ENCODE measurements around the gene DGKI. TPM values are rescaled to one million over a fixed set of nuclear protein-coding genes. Genes with fewer than 3 reads are reported as not detected.
A peak's percentile ranks its signal among the peaks of the same experiment; 100 is the strongest.

DGKI gene
- total RNA-seq, 1 donor from 2014 or later = 3.1 TPM

DNA sequence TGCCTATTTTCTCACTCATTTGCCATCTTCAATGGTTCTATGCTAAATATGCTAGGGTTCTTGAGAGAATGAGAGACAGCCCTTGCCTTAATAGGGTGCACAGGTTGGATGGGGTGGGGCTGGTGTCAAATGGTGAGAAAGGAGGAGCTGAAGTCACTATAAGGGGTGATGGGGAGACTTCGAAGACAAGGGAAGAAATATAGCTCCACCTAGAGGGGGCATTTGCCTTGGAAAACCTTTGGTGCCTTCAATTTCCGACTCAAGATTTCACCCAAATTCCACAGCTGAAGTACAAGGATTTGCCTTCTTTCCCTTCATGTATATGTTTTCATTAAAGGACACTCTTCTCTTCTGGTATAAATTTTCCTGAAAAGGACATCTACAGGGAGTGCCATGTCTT lies 508.9 kb downstream of the DGKI start:
- no peak overlapping the region for H3K4me3 Mint-ChIP-seq (ENCODE audit: unreplicated experiment)
- H3K36me3 Mint-ChIP-seq (ENCODE audit: unreplicated experiment) = peaks cover 6% of the 10 kb centered on the region
- peak; percentile 35 for TF ChIP-seq CTCF (IDR thresholded peaks at IDR 0.05)
- no peaks in the 10 kb centered on the region for H3K9me3 Mint-ChIP-seq (ENCODE audit: unreplicated experiment)
- peak overlapping the region; percentile 19 for H3K27ac Mint-ChIP-seq (ENCODE audit: unreplicated experiment)
- no peak for DNase-seq (ENCODE audit: extremely low spot score, unreplicated experiment)
- H3K27me3 Mint-ChIP-seq (ENCODE audit: unreplicated experiment) = no peaks in the 10 kb centered on the region
- H3K4me1 Mint-ChIP-seq (ENCODE audit: unreplicated experiment) = peaks cover 41% of the 10 kb centered on the region

DNA sequence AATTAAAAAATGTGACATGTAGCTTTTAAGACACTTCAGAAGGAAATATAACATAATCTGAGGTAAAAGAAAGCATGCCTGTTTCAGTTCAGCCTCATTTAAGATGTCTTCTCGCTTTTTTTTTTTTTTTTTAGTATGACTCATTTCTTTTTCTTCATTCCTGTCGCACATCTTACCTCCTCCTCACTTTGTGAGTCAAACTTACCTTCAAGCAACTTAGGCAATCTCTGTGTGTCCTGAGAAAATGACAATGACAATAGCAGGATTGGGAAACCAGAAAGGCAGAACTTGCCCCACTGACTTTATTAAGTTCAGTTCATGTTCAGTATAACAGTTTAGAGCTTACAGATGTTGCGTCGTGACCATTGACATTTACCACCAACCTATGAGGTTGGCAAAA lies 511.0 kb downstream of the DGKI start:
- peaks cover 37% of the 10 kb centered on the region for H3K4me1 Mint-ChIP-seq (ENCODE audit: unreplicated experiment)
- H3K27ac Mint-ChIP-seq (ENCODE audit: unreplicated experiment) = no peak overlapping the region
- no peak overlapping the region for H3K4me3 Mint-ChIP-seq (ENCODE audit: unreplicated experiment)
- no peak for DNase-seq (ENCODE audit: extremely low spot score, unreplicated experiment)
- no peaks in the 10 kb centered on the region for H3K9me3 Mint-ChIP-seq (ENCODE audit: unreplicated experiment)
- H3K27me3 Mint-ChIP-seq (ENCODE audit: unreplicated experiment) = no peaks in the 10 kb centered on the region
- no peak for TF ChIP-seq CTCF (IDR thresholded peaks at IDR 0.05)
- H3K36me3 Mint-ChIP-seq (ENCODE audit: unreplicated experiment) = peaks cover 6% of the 10 kb centered on the region

DNA sequence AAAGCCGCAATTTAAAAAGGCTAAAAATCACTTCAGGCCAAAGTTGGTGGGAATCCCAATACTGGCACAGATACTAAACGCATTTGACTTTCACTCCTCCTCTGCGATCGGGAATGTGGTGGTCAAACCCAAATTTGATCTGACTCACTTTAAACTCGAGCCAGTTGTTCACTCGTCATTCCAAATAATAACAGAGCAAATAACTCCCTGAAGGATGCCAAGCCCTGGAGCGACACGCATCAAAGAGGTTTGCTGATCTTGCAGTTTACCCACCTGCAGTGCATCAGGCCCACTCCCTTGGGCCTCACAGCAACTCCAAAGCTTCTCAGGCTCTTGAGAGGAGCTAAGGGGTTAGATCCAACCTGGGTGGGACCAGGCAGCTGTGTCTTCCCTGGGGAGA lies 515.4 kb downstream of the DGKI start:
- TF ChIP-seq CTCF (IDR thresholded peaks at IDR 0.05) = no peak
- Mint-ChIP-seq H3K4me3 (ENCODE audit: unreplicated experiment) (no peak overlapping the region), H3K36me3 (ENCODE audit: unreplicated experiment) (peaks cover 2% of the 10 kb centered on the region)

More for the DNA sequence above, 515.4 kb downstream of the DGKI start:
- no peaks in the 10 kb centered on the region for H3K9me3 Mint-ChIP-seq (ENCODE audit: unreplicated experiment)
- H3K27ac Mint-ChIP-seq (ENCODE audit: unreplicated experiment) = no peak overlapping the region
- no peak for DNase-seq (ENCODE audit: extremely low spot score, unreplicated experiment)
- peaks cover 47% of the 10 kb centered on the region for H3K4me1 Mint-ChIP-seq (ENCODE audit: unreplicated experiment)
- no peaks in the 10 kb centered on the region for H3K27me3 Mint-ChIP-seq (ENCODE audit: unreplicated experiment)

Other genes with a start within 250 kb of the DGKI start
- gene CREB3L2, start 155.1 kb upstream of the DGKI start, total RNA-seq = 143 and 144 TPM in 2 replicates
- gene AKR1D1, start 229.5 kb upstream of the DGKI start, total RNA-seq = not detected in 2 replicates

Measured in osteocyte (in vitro differentiated cells).